Measurements from ENCODE around the gene UFC1.

DNA sequence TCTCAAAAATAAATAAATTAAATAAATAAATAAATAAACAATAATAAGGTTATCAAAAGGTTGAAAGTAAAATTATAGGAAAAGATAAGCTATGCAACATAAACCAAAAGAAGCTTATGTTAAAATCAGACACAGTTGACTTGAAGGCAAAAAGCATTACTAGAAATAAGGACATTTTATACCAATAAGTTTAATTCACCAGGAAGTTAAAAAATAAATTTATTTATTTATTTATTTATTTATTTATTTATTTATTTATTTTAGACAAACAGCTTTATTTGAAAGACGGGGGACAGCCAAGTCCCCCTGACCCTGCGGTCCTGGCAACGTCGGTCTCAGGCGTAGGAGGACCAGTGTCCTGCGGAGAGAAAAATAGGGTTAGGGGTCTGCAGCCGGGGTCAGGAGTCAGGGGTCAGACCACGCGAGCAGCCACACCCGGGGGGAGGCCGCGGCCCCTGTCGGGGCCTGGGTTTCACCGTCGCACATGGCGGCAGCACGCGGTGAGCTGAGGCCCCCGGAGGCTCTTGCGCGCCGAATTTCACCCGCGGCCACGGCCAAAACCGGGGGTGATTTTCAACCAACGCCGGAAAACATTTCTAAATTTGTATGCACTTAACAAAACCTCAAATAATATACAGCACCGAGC is 12.9 kb upstream of the UFC1 start:
- TF ChIP-seq, protein P1, sequence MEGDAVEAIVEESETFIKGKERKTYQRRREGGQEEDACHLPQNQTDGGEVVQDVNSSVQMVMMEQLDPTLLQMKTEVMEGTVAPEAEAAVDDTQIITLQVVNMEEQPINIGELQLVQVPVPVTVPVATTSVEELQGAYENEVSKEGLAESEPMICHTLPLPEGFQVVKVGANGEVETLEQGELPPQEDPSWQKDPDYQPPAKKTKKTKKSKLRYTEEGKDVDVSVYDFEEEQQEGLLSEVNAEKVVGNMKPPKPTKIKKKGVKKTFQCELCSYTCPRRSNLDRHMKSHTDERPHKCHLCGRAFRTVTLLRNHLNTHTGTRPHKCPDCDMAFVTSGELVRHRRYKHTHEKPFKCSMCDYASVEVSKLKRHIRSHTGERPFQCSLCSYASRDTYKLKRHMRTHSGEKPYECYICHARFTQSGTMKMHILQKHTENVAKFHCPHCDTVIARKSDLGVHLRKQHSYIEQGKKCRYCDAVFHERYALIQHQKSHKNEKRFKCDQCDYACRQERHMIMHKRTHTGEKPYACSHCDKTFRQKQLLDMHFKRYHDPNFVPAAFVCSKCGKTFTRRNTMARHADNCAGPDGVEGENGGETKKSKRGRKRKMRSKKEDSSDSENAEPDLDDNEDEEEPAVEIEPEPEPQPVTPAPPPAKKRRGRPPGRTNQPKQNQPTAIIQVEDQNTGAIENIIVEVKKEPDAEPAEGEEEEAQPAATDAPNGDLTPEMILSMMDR (IDR thresholded peaks at IDR 0.05), result no peak
- no peak for TF ChIP-seq EZH2 (IDR thresholded peaks at IDR 0.05; ENCODE audit: borderline replicate concordance, insufficient read depth, low read depth, low read length, poor library complexity, severe bottlenecking)
